GM21619 (cell line): ENCODE data around the gene PFKFB4.
A peak's percentile ranks its signal among the peaks of the same experiment; 100 is the strongest.

Experiments used
- ATAC-seq: cut with Tn5 transposase; IDR thresholded peaks from one replicate; pipeline ENCODE4 v1.9.1; 2021; ENCODE audit not compliant: unreplicated experiment

PFKFB4 gene

GRCh38 chr3:48556796-48557626, at the start of gene PFKFB4:
Gene PFKFB4, minus strand, starts transcription at chr3:48556803. Its CDS starts 26 bp downstream, at chr3:48556777.
- ATAC-seq = peak; percentile 80

- no peak for ATAC-seq
Observed at GRCh38 chr3:48601622-48601994, 45.0 kb upstream of the PFKFB4 start.

- no peak for ATAC-seq
Observed at GRCh38 chr3:48600711-48601621, 44.4 kb upstream of the PFKFB4 start.

GRCh38 chr3:48599509-48600285, 43.1 kb upstream of the PFKFB4 start:
- no peak for ATAC-seq

- no peak for ATAC-seq
Observed at GRCh38 chr3:48599077-48599501, 42.5 kb upstream of the PFKFB4 start.

GRCh38 chr3:48598323-48599076, 41.9 kb upstream of the PFKFB4 start:
- ATAC-seq = no peak

GRCh38 chr3:48597408-48597800, 40.8 kb upstream of the PFKFB4 start:
- no peak for ATAC-seq

GRCh38 chr3:48596676-48597407, 40.2 kb upstream of the PFKFB4 start:
- ATAC-seq = no peak

- ATAC-seq = no peak
Observed at GRCh38 chr3:48596157-48596556, 39.6 kb upstream of the PFKFB4 start.

- no peak for ATAC-seq
Observed at GRCh38 chr3:48595526-48596121, 39.0 kb upstream of the PFKFB4 start.

GRCh38 chr3:48595075-48595525, 38.5 kb upstream of the PFKFB4 start, which contains the start of gene COL7A1:
Gene COL7A1, minus strand, starts transcription at chr3:48595329. Its CDS starts 170 bp downstream, at chr3:48595159.
- no peak for ATAC-seq

- no peak for ATAC-seq
Observed at GRCh38 chr3:48594417-48595049, 37.9 kb upstream of the PFKFB4 start.

GRCh38 chr3:48593337-48593736, 36.7 kb upstream of the PFKFB4 start:
- no peak for ATAC-seq

- no peak for ATAC-seq
Observed at GRCh38 chr3:48592519-48593087, 36.0 kb upstream of the PFKFB4 start.

GRCh38 chr3:48591886-48592518, 35.4 kb upstream of the PFKFB4 start:
- no peak for ATAC-seq

- ATAC-seq = no peak
Observed at GRCh38 chr3:48591436-48591835, 34.8 kb upstream of the PFKFB4 start.

GRCh38 chr3:48588230-48588629, 31.6 kb upstream of the PFKFB4 start:
- no peak for ATAC-seq

- no peak for ATAC-seq
Observed at GRCh38 chr3:48587686-48588085, 31.1 kb upstream of the PFKFB4 start.
